ENCODE data around the gene ARHGAP20.

ARHGAP20 gene

DNA sequence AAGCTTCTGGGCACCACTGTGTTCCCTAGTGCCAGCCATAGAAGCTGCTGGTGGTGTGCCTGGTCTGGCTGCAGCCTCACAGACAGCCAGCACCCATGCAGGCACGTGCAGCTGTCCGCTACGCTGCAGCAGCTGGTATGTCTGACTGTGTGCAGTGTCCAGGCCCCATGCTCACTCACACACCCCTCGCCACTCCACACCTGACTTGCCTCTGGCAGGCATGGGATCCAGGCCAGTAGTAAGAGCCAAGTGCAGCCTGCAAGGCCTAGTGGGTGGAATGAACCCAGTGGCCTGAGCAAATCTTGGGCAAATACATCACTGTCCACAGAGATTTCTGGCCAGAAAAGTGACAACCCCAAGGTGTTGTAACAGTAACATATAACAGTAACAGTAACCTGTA, 111.9 kb downstream of the ARHGAP20 start:
- no peak for DNase-seq

DNA sequence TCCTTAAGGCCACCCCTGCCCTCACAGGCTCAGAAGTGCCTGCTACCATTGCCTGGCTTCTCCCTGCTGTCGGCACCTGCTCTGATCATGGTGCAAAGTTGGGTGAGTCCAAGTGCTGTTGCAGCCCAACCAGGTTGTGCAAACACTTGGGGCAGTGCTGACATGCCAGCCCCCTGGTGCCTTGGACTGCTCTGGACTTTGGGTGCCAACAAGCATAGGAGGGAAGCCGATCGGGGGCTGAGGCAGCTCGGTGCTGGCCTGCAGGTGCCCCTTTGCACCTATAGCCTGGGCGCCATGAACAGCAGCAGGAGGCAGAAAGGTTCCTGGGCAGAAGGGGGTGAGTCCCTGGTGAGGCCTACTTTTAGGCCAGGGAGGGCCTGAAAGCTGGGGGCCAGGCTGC, 113.0 kb downstream of the ARHGAP20 start:
- no peak for DNase-seq

DNA sequence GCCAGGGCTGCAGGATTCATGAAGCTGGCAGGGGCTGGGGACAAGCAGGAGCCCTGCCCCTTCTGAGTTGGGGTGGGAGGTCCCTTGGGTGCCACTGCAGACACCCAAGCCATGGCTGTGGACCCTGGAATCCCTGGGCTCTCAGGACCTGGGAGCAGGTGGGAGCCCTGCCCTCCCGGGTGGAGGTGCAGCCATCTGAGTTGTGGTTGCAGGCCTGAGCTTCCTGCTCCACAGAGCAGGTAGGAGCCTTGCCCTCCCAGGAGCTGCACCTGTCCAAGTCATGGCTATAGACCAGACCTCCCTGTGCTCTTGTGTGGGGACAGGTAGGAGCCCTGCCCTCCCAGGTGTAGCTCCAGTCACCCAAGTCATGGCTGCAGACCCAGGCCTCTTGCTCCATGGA, 113.5 kb downstream of the ARHGAP20 start:
- DNase-seq: no peak

DNA sequence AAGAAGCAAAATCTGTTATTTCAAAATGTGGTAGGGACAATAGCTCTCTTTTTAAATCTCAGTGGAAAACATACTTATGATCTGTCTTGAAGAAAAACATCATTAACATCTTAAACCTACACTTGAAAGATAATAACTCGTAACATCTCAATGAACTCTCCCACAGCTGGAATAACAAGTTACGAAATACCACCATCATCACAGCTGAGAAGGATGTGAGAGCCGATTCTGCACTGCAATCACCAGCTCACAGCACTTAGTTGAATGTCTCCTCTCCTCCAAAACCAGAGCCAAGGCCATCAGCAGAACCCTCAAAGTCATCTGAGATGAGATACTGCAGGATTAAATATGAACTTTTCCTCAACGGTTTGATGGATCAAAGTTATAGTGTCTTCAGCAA, 124.3 kb downstream of the ARHGAP20 start:
- DNase-seq: no peak

DNA sequence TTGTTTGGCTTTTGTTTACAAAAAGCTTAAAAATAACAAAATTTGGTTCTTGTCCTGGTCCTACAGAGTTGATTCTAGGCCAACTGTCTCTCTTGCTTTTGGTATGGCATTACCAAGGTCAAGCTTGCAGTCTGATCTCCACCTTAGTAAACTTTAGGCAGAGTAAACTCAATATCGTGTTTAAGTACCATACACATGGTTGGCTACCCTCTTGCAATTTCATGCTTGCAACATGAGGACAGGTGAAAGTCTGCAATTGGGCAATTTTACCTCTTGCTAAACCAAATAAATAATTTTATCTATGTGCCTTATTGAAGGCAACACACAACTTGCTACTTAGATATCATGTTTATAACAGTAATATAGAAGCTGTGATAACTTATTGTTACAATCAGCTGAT, 125.1 kb downstream of the ARHGAP20 start:
- DNase-seq: no peak

DNA sequence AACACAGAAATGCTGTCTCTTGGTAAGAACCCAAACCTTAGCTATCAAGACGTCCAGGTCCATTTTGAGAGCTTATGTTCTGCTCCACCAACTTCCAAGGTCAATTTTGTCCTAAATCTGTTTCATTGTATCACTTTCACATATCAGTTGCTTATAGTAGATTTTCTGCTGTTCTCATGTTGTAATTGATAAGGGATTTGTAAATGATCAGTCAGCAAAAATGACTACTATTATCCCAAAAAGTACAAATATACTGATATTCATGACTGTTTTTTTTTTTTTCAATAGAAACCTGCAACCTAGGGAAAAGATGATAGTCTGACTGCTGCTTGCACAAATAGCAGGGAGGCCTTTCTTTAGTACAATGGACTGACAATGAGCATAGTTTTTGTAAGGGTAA, 128.1 kb downstream of the ARHGAP20 start:
- DNase-seq: no peak

DNA sequence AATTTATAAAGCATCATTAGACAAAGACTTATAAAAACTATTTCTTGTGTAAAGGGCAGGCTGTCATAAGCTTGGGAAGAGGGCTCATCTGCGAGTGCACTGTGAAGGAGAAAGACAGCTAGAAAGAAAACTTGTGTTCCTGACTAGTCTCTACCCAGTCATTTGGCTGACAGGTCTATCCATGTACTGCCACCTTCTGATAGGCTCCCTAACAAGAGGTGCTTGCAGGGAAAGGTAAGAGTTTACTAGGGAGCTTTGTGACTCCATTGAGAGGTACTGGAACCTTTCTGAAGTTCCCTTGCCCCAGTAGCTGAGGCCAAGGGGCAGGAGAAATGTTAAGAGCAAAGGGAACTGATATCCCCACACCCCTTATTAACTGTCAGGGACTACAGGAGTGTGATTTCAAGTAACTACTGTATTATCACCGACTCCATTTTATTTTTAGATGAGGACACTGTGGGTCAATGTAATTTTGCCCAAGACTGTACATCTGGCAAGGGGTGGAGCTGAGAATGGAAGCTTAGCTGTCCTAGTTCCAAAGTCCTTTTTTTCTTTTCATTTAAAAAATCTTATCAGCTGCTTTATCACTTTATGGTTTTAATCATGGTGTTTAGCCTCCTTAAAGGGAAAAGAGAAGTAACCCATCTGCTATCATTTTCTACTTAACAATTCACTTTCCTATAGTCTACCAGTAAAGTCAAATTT, 129.4 kb downstream of the ARHGAP20 start:
- DNase-seq: no peak

DNA sequence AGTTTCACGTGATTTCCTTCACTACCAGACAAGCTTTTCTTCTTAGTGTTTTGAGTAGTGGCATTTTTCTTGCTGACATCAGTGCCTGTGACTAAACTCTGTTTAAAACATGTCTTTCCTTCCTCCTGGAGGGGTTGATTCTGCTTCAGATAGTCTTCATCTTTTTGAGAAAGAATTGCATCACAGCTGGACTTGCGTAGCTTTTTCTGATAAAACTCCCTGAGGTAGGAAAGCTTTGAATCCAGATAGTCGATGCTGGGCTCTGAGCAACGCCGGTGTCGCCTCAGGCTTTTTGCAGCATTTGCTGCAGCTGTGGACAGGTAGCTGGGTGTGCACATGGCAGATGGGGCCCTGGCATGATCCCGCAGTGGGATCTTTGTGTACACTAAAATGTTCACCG, 131.7 kb downstream of the ARHGAP20 start:
- no peak for DNase-seq

DNA sequence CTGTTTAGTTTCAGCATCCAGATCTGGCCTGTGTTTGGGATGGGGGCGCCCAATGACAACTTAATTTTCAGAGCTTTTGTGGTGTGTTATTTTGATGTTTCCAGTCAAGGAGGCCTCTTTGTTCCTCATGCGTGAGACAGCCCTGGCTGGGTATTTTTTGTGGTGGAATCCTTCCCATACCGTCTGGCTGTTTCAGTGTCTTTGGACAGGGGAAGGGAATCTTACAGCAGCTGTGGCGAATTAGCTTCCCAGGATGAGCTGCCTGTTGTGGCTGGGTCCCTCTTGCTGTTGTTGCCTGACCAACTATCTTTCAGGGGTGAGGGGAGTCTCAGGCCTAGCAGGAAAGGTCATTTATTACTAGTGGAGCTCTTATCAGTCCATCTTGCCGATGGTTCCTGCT, 138.8 kb downstream of the ARHGAP20 start:
- no peak for DNase-seq

DNA sequence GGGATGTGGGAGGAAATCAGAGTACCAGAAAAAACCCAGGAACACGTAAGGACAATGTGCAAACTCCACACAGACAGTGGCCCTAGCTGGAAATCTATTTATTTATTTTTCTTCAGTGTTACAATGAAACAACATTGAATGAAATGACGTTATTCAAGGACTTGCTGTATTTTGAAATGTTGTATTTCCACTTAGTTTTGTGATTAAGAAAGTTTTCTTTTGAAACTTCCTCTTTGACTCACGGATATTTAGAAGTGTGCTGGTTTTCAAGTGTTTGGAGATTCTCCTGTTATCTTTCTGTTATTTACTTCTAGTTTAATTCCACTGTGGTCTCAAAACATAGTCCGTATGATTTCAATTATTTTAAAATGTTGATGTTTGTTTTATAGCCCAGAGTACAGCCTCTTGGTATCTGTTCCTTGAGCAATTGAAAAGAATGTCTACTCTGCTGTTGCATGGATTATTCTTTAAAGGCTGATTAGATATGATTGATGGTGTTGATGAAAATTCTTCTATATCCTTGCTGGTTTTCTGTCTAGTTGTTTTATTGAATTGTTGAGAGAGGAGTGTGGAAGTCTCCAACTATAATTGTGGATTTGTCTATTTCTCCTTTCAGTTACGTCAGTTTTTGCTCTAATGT, 141.0 kb downstream of the ARHGAP20 start:
- no peak for DNase-seq

DNA sequence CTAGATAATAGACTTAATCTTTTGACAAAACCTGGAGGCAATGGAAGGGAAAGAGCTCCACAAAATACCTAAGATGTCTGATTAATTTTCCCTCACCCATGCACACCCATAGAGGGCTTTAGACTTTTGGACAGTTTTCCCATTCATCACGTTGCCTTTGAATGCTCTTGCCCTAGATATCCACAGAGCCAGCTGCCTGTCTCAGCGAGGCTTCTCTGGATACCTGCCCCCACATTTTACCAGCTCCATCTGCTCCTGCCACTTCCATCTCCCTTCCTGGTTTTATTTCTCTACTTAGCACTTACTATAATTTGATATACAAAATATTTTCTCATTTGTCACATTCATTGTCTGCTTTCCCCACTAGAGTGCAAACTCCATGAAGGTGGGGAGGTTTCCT, 145.7 kb downstream of the ARHGAP20 start:
- no peak for DNase-seq

DNA sequence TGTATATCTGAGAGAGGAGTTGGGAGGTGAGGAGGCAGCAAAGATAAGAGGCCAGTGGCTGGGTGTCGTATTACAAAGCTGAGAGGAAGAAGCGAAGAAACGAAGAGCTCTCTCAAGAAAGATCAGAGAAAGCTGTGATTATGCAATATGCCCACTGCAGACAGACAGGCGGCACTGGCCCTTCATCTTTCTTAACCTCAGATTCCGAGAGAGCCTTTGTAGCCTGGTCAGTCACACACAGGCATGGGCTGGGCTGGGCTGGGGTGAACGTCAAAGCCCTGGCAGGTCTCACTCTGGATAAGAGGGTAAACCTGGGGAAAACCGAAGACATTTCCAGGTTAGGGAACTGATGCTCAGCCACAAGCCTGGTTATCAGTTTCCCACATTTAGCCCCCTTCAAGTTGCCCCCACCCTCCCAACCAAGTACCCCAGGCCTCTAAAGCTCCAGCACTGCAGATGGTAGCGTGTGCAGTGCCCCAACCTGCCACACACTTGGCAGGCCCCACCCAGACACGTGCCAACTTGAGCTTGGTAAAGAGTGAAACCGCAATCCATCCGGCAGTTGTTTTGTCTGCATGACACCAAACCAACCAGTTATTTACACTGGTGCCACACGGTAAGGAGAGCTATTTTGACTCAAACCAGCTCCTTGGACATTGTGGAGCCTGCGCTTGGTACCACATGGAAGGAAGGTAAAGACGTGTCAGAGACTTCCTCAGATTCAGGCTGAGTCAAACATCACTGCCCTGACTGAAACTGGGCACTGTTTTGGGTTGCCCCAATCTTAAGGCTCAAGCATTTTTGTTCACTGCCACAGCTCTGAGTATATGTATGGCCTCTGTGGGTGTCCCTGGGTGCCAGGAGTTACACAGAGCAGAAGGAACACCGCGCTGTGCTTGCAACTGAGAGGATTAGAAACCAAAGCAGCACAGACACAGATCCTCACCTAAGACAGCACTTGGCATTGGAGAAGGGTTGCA, 146.6 kb downstream of the ARHGAP20 start:
- no peak for DNase-seq

DNA sequence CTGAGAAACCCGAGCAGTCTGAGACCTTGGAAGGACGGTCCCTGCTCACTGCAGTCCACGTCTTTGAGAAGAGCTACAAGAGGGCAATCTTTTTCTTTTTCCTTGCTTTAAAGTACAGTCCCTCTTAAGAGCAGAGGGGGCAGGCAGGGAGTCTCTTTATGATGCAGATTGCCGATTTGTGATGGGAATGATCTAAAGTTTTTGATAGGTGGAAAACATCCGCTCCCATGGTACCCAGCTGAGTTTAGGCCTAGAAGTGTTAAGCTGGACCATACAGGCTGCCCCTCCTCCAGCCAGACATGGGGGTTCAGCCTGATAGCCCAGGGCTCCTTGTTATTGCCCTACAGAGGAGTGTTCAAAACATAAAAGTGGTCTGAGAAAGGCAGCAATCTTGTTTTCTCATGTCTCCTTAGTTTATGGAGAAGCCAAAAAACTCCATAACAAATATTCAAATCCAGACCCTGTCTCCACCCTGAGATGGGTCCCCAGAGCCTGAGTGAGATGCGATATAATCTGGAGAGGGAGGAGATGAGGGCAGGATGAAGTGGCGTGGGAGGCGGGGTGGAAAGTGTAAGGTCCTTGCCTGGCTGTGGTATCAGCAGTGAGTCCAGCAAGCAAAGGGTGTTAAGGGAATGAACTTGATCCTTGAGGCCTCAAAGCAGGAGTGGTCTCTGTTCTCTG, 147.4 kb downstream of the ARHGAP20 start:
- DNase-seq: no peak

DNA sequence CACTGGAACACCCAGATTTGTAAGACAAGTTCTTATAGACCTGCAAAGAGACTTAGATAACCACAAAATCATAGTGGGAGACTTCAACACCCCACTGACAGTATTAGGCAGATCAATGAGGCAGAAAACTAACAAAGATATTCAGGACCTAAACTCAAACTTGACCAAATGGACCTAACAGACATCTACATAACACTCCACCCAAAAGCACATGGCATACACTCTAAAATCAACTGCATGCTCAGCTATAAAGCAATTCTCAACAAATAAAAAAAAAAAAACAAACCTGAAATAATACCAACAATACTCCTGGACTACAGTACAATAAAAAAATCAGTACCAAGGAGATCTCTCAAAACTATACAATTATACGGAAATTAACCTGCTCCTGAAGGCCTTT, 167.5 kb downstream of the ARHGAP20 start:
- DNase-seq: no peak

DNA sequence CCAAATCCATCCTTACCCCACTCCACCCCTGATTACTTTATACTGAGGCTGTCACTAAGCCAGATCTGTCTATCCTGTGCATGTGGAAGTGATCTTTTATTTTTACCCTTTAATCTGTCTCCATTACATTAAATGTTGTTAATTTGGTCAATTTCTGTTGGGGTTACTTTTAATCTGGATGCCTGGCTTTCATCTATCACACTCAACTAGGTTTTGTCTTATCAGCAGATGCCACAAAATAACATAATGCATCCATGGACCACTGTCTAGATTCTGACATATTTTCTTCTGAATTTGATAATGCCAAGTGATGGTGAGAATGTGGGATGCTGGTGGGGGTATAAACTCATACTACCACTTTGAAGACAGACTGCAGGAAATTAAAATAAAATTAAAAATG, 174.1 kb downstream of the ARHGAP20 start:
- DNase-seq: no peak

DNA sequence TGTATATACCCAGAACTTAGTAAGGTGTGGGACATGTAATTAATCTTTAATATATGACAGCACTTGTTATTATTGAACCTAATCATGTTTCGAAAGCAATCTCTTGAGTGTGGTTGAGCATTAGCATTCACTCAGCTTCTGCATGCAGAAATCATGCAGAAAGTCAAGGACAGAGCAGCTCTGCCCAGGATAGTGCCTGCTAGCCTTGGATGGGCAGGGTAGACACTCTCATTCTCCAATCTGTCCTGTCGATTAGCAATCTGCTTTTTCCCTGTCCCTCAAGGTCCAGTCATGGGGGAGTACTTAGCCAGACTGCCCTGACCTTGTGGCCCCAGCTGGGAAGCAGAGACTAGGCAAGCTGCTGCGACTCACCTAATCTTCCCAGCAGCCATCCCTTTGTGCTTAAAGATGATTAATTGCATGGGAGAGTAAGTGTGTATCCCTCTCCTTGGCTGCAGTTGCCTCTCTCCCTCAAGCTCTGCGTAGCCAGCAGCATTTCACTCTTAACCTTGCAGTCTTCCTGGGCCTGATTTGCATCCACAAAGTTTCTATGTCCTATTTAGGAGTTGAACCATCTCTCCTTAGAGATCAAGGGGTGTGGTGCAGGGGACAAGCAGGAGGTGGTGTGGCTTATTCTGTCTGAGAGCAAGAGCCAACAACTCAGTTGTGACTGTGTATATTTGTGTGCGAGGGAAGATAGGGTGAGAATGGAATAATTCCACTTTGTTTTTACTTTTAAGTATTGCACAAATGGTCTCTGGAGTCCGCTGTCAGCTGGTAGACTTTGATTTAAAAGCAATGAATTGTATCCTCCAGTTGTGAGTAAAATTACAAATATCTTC, 181.1 kb downstream of the ARHGAP20 start:
- no peak for DNase-seq

DNA sequence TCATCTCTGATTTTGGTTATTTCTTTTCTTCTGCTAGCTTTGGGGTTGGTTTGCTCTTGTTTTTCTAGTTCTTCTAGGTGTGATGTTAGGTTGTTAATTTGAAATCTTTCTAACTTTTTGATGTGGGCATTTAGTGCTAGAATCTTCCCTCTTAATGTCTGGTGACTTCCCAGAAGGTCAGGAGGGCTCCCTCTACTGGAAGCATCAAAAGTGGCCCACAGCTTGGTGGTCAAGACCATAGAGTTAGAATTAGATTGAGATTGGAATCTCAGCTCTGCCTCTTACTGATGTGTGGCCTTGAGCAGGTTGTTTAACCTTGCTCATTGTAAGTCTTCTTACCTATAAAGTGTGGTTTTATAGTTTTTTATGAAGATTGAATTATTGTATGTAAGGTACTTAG, 183.2 kb downstream of the ARHGAP20 start:
- no peak for DNase-seq

DNA sequence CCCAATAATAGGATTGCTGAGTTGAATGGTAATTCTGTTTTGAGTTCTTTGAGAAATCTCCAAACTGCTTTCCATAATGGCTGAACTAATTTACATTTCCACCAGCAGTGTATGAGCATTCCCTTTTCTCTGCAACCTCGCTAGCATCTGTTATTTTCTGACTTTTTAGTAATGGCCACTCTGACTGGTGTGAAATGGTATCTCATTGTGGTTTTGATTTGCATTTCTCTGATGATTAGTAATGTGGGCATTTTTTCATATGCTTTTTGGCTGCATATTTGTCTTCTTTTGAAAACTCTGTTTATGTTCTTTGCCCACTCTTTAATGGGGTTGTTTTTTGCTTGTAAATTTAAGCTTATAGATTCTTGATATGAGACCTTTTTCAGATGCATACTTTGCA, 185.1 kb downstream of the ARHGAP20 start:
- DNase-seq: no peak
